ENCODE measurements around the gene NTF4. TPM values are rescaled to one million over a fixed set of nuclear protein-coding genes. Genes with fewer than 3 reads are reported as not detected.

The NTF4 gene
- total and polyA plus RNA-seq, 2 of the 13 experiments (the other 11 are each of a cell fraction or from before 2014, with no cell fraction given) = not detected

DNA sequence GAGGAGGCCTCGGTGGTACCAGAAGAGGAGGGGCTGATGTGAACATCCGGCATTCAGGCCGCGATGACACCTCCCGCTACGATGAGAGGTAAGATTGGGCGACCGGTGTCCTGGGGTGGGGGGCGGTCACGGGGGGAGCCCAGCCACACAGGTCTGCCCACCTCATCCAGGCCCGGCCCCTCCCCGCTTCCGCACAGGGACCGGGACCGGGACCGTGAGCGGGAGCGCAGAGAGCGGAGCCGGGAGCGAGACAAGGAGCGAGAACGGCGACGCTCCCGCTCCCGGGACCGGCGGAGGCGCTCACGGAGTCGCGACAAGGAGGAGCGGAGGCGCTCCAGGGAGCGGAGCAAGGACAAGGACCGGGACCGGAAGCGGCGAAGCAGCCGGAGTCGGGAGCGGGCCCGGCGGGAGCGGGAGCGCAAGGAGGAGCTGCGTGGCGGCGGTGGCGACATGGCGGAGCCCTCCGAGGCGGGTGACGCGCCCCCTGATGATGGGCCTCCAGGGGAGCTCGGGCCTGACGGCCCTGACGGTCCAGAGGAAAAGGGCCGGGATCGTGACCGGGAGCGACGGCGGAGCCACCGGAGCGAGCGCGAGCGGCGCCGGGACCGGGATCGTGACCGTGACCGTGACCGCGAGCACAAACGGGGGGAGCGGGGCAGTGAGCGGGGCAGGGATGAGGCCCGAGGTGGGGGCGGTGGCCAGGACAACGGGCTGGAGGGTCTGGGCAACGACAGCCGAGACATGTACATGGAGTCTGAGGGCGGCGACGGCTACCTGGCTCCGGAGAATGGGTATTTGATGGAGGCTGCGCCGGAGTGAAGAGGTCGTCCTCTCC, 43.2 kb upstream of the NTF4 start:
- BruUV-seq (replicated peaks) = TSS peak; percentile 45
- Histone ChIP-seq H3K27me3 (ENCODE audit: control insufficient read depth in 1 of 2, insufficient read depth in 2 of 2, low read length in 2 of 2) (no peaks in the 10 kb centered on the region), H3K4me3 (replicated peaks in 1 of 3; ENCODE audit: insufficient read depth in 1 of 3, low read depth in 2 of 3, low read length in 3 of 3) (no peak overlapping the region), H2AFZ (ENCODE audit: low read length) (no peak overlapping the region), H3K9me3 (ENCODE audit: low read length) (no peaks in the 10 kb centered on the region), H3K27ac (ENCODE audit: extremely low read length, insufficient read depth, low read length) (no peak overlapping the region), H3K4me1 (ENCODE audit: insufficient read depth, low read length) (peaks cover 3% of the 10 kb centered on the region), H3K9ac (ENCODE audit: insufficient read depth, low read depth, low read length) (no peak overlapping the region), H3K36me3 (replicated peaks in 1 of 2; ENCODE audit: control insufficient read depth in 1 of 2, insufficient read depth in 2 of 2, low read length in 2 of 2) (peaks cover 13 to 61% of the 10 kb centered on the region in 2 experiments; a peak in 4 of 5 replicates), H3K4me2 (ENCODE audit: low read depth, low read length) (no peak overlapping the region), H4K20me1 (ENCODE audit: insufficient read depth, low read length) (peaks cover 20% of the 10 kb centered on the region), H3K79me2 (ENCODE audit: insufficient read depth, low read length) (no peaks in the 10 kb centered on the region)
- intact Hi-C loops (cut with micrococcal nuclease; ENCODE audit: unreplicated experiment) (no loop called here), in situ Hi-C loops (cut with HindIII; ENCODE audit: extremely low pct_ligation_motif_present, low pct_unique_long_range_greater_than_20kb) (no loop called here)
- FAIRE-seq (no peak), DNase-seq (ENCODE audit: low spot score) (no peak), ATAC-seq (no peak)
- POLR2A ChIA-PET = no interaction called here
- TF ChIP-seq, protein P1, sequence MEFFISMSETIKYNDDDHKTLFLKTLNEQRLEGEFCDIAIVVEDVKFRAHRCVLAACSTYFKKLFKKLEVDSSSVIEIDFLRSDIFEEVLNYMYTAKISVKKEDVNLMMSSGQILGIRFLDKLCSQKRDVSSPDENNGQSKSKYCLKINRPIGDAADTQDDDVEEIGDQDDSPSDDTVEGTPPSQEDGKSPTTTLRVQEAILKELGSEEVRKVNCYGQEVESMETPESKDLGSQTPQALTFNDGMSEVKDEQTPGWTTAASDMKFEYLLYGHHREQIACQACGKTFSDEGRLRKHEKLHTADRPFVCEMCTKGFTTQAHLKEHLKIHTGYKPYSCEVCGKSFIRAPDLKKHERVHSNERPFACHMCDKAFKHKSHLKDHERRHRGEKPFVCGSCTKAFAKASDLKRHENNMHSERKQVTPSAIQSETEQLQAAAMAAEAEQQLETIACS (CRISPR knock-in tag; IDR thresholded peaks at IDR 0.05) = no peak
- TF ChIP-seq AGO2 (optimal IDR thresholded peaks at IDR 0.05; ENCODE audit: low read depth, low read length) (peak; percentile 92), ZNF260 (CRISPR knock-in tag; IDR thresholded peaks at IDR 0.05; ENCODE audit: borderline replicate concordance, low read depth) (no peak), ZSCAN31 (CRISPR knock-in tag; IDR thresholded peaks at IDR 0.05; ENCODE audit: low read depth) (no peak), RBM39 (IDR thresholded peaks at IDR 0.05; ENCODE audit: low read depth, low read length, poor library complexity, severe bottlenecking) (peak; percentile 36), KDM5B (CRISPR knock-in tag; IDR thresholded peaks at IDR 0.05; ENCODE audit: borderline replicate concordance) (no peak), RBFOX2 (IDR thresholded peaks at IDR 0.05; ENCODE audit: low read depth, low read length) (peak; percentile 76; the same call in 1 of the 2 replicates)
- TF ChIP-seq, protein P2, sequence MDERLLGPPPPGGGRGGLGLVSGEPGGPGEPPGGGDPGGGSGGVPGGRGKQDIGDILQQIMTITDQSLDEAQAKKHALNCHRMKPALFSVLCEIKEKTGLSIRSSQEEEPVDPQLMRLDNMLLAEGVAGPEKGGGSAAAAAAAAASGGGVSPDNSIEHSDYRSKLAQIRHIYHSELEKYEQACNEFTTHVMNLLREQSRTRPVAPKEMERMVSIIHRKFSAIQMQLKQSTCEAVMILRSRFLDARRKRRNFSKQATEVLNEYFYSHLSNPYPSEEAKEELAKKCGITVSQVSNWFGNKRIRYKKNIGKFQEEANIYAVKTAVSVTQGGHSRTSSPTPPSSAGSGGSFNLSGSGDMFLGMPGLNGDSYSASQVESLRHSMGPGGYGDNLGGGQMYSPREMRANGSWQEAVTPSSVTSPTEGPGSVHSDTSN (CRISPR knock-in tag; IDR thresholded peaks at IDR 0.05) = no peak
- TF ChIP-seq, protein P3, sequence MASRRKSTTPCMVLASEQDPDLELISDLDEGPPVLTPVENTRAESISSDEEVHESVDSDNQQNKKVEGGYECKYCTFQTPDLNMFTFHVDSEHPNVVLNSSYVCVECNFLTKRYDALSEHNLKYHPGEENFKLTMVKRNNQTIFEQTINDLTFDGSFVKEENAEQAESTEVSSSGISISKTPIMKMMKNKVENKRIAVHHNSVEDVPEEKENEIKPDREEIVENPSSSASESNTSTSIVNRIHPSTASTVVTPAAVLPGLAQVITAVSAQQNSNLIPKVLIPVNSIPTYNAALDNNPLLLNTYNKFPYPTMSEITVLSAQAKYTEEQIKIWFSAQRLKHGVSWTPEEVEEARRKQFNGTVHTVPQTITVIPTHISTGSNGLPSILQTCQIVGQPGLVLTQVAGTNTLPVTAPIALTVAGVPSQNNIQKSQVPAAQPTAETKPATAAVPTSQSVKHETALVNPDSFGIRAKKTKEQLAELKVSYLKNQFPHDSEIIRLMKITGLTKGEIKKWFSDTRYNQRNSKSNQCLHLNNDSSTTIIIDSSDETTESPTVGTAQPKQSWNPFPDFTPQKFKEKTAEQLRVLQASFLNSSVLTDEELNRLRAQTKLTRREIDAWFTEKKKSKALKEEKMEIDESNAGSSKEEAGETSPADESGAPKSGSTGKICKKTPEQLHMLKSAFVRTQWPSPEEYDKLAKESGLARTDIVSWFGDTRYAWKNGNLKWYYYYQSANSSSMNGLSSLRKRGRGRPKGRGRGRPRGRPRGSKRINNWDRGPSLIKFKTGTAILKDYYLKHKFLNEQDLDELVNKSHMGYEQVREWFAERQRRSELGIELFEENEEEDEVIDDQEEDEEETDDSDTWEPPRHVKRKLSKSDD (CRISPR knock-in tag; IDR thresholded peaks at IDR 0.05; ENCODE audit: low read depth) = peak; percentile 15; the same call in 1 of the 2 replicates
- TF ChIP-seq, protein P4, sequence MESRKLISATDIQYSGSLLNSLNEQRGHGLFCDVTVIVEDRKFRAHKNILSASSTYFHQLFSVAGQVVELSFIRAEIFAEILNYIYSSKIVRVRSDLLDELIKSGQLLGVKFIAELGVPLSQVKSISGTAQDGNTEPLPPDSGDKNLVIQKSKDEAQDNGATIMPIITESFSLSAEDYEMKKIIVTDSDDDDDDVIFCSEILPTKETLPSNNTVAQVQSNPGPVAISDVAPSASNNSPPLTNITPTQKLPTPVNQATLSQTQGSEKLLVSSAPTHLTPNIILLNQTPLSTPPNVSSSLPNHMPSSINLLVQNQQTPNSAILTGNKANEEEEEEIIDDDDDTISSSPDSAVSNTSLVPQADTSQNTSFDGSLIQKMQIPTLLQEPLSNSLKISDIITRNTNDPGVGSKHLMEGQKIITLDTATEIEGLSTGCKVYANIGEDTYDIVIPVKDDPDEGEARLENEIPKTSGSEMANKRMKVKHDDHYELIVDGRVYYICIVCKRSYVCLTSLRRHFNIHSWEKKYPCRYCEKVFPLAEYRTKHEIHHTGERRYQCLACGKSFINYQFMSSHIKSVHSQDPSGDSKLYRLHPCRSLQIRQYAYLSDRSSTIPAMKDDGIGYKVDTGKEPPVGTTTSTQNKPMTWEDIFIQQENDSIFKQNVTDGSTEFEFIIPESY (CRISPR knock-in tag; IDR thresholded peaks at IDR 0.05) = 0 out of 2 replicates have a peak, but pooled peaks have one; percentile 19
- CTCF ChIA-PET (ENCODE audit: low intra/inter-chr PET ratio, low total read pairs) = interaction anchor here (1.8 kb wide), 1 partner anchor 10 kb away, joined by 7 read pairs; no protein-coding TSS in a partner anchor
- 98% methylated on average over 89 of the region's 93 CpGs for WGBS (ENCODE audit: low lambda C conversion rate)

Measured in HepG2 (cell line).